Measurements from ENCODE around the gene DHX8. TPM values are rescaled to one million over a fixed set of nuclear protein-coding genes. Genes with fewer than 3 reads are reported as not detected.
"Not testable (repeated sequence)": the region's sequence is repeated elsewhere in the genome, so short reads cannot be mapped to it uniquely, and the experiment has no call there.

Gene DHX8
- total RNA-seq, 4 donors from 2014 or later, result 31.7 to 35.1 (median 33.4) TPM

DNA sequence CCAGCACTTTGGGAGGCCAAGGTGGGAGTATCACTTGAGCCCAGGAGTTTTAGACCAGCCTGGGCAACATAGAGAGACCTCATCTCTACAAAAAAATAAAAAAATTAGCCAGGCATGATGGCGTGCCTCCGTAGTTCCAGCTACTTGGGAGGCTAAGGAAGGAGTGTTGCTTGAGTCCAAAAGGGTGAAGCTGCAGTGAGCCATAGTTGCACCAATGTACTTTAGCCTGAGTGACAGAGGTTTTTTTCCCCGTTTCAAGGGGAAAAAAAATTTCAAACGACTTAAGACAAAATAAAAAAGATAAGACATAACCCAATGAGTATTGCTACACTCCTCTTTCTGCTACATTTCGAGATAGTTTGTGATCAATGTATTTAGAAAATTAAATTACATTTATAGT lies 6.8 kb downstream of the DHX8 start:
- no peak for DNase-seq (ENCODE audit: extremely low spot score)
- intact Hi-C loops (cut with DNase I), result no loop called here
- Histone ChIP-seq H3K36me3 (peaks cover 49 to 64% (median 57%) of the 10 kb centered on the region in 4 donors), H3K4me1 (peaks cover 12 to 25% (median 19%) of the 10 kb centered on the region in 4 donors), H3K27me3 (no peaks in the 10 kb centered on the region), H3K4me3 (no peak overlapping the region), H3K27ac (replicated peaks in 1 of 4) (no peak overlapping the region), H3K9me3 (no peaks in the 10 kb centered on the region)
- WGBS, result 84% methylated on average over 5 of the region's 5 CpGs
- TF ChIP-seq POLR2AphosphoS5 (IDR thresholded peaks at IDR 0.05), result no peak

DNA sequence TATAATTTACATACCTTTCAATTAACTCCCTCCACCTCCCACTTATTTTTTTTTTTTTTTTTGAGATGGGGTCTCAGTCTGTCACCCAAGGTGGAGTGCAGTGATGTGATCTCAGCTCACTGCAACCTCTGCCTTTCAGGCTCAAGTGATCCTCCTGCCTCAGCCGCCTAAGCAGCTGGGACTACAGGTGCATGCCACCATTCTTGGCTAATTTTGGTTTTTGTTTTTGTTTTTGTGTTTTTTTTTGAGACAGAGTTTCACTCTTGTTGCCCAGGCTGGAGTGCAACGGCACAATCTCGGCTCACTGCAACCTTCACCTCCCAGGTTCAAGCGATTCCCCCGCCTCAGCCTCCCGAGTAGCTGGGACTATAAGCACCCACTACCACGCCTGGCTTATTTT lies 25.7 kb downstream of the DHX8 start:
- H3K4me3 ChIP-seq; H3K27ac ChIP-seq (replicated peaks in 1 of 4); DNase-seq (ENCODE audit: extremely low spot score); intact Hi-C loops (cut with DNase I); H3K4me1 ChIP-seq; H3K27me3 ChIP-seq; H3K9me3 ChIP-seq: not testable (repeated sequence)
- 95% methylated on average over 7 of the region's 7 CpGs for WGBS
- peaks cover 67 to 100% (median 95%) of the 10 kb centered on the region in 4 donors for H3K36me3 ChIP-seq

DNA sequence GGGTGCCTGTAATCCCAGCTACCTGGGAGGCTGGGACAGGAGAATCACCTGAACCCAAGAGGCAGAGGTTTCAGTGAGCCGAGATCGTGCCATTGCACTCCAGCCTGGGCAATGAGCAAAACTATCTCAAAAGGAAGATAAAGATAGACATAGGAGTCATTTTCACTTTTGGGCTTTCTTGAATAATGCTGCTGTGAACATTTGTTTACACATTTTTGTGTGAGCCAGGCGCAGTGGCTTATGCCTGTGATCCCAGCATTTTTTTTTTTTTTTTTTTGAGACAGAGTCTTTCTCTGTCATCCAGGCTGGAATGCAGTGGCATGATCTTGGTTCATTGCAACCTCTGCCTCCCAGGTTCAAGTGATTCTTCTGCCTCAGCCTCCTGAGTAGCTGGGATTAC lies 27.4 kb downstream of the DHX8 start:
- H3K4me3 ChIP-seq; H3K27me3 ChIP-seq; H3K27ac ChIP-seq (replicated peaks in 1 of 4); H3K9me3 ChIP-seq; H3K4me1 ChIP-seq; intact Hi-C loops (cut with DNase I); DNase-seq (ENCODE audit: extremely low spot score): not testable (repeated sequence)
- WGBS, result 89% methylated on average over 3 of the region's 3 CpGs
- peaks cover 57 to 99% (median 86%) of the 10 kb centered on the region in 4 donors for H3K36me3 ChIP-seq

- intact Hi-C loops (cut with DNase I), result no loop called here
- DNase-seq (ENCODE audit: extremely low spot score), result no peak
- WGBS, result 100% methylated on average over 1 of the region's 1 CpG
- H3K4me1 ChIP-seq, result peaks cover 0 to 9% (median 0%) of the 10 kb centered on the region in 4 donors
- peaks cover 50 to 99% (median 84%) of the 10 kb centered on the region in 4 donors for H3K36me3 ChIP-seq
- H3K9me3 ChIP-seq, result no peaks in the 10 kb centered on the region
- no peak overlapping the region for H3K27ac ChIP-seq (replicated peaks in 1 of 4)
- no peak overlapping the region for H3K4me3 ChIP-seq
- TF ChIP-seq POLR2A (IDR thresholded peaks at IDR 0.05; ENCODE audit: low read depth), result no peak
- TF ChIP-seq CTCF (IDR thresholded peaks at IDR 0.05), result no peak
- no peak for TF ChIP-seq EP300 (IDR thresholded peaks at IDR 0.05)
- TF ChIP-seq POLR2AphosphoS5 (IDR thresholded peaks at IDR 0.05), result no peak
- H3K27me3 ChIP-seq, result no peaks in the 10 kb centered on the region
These were observed 31.9 kb downstream of the DHX8 start for GRCh38 chr17:43515656-43516055.

DNA sequence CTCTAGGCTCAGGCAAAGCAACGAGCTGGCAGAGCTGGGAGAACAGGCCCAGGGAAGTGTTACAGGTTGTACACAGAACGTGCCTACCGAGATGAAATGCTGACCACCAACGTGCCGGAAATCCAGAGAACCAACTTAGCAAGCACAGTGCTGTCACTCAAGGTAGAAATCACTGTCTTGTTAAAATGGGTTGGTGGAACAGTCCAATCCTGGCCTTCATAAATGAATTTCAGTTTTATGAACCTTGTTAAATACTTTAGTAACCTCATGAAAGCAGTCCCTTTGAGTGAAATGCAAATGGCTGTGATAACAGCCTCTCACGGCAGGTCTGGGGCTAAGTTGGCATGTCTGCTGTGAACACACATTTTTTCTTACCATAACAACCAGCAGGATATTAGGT lies 33.4 kb downstream of the DHX8 start:
- H3K4me1 ChIP-seq, result peaks cover 0 to 9% (median 0%) of the 10 kb centered on the region in 4 donors
- no peaks in the 10 kb centered on the region for H3K9me3 ChIP-seq
- 81% methylated on average over 6 of the region's 6 CpGs for WGBS
- H3K27ac ChIP-seq (replicated peaks in 1 of 4), result no peak overlapping the region
- H3K27me3 ChIP-seq, result no peaks in the 10 kb centered on the region
- peaks cover 64 to 99% (median 86%) of the 10 kb centered on the region in 4 donors for H3K36me3 ChIP-seq
- DNase-seq (ENCODE audit: extremely low spot score), result no peak
- intact Hi-C loops (cut with DNase I), result no loop called here
- TF ChIP-seq POLR2A (IDR thresholded peaks at IDR 0.05; ENCODE audit: low read depth) (no peak), CTCF (IDR thresholded peaks at IDR 0.05) (no peak), EP300 (IDR thresholded peaks at IDR 0.05) (no peak), POLR2AphosphoS5 (IDR thresholded peaks at IDR 0.05) (no peak)
- no peak overlapping the region for H3K4me3 ChIP-seq

DNA sequence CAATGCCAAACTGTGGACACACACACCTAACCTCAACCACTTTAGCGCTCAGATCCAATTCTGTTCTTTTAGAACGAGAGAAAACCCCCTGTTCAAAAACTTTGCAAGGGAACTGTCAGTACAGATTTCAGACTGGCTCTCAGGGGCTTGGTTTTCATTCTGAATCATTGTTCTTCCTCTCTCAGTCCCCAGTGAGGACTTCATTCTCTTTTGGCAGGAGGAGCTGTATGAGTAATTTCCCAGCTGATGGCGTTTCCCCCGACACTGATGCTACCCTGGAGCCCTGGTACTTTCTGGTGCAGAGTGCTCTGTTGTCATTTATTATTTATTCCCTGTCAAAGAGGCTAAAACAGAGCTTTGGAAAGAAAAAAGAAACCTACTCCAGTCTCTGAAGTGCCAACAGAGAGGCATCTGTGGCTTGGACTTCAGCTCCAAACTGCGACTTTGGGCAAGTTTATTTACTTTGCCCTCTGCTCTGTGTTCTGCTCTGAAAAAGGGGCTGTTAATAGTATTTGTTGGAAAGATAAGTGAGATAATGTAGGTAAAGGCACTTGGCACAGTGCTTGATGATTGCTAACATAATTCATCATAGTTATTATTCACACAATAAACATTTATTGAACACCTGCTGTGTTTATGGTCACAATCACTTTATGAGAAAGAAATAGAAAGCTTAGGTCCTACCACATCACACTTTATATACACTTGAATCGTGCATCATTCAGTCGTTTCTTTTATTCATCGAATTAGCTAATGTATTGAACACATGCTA lies 34.0 kb downstream of the DHX8 start:
- peaks cover 71 to 99% (median 86%) of the 10 kb centered on the region in 4 donors for H3K36me3 ChIP-seq
- intact Hi-C loops (cut with DNase I), result no loop called here

More for the DNA sequence above, 34.0 kb downstream of the DHX8 start:
- TF ChIP-seq POLR2A (IDR thresholded peaks at IDR 0.05; ENCODE audit: low read depth) (no peak), EP300 (IDR thresholded peaks at IDR 0.05) (no peak), CTCF (IDR thresholded peaks at IDR 0.05) (no peak), POLR2AphosphoS5 (IDR thresholded peaks at IDR 0.05) (no peak)
- DNase-seq (ENCODE audit: extremely low spot score), result no peak
- Histone ChIP-seq H3K4me1 (peaks cover 0 to 9% (median 0%) of the 10 kb centered on the region in 4 donors), H3K4me3 (no peak overlapping the region), H3K27me3 (no peaks in the 10 kb centered on the region), H3K9me3 (no peaks in the 10 kb centered on the region), H3K27ac (replicated peaks in 1 of 4) (no peak overlapping the region)
- 68% methylated on average over 8 of the region's 8 CpGs for WGBS

Data from esophagus muscularis mucosa (tissue), 4 donors.